HG03457 (cell line): ENCODE data around the gene PHACTR2.
"Not testable (repeated sequence)": the region's sequence is repeated elsewhere in the genome, so short reads cannot be mapped to it uniquely, and the experiment has no call there.

Experiments
- ATAC-seq: cut with Tn5 transposase; IDR thresholded peaks from one replicate; pipeline ENCODE4 v1.9.1; 2021; ENCODE audit warnings: moderate number of reproducible peaks; ENCODE audit not compliant: unreplicated experiment

PHACTR2 gene

GRCh38 chr6:143761074-143761473, 83.3 kb downstream of the PHACTR2 start:
- no peak for ATAC-seq

DNA sequence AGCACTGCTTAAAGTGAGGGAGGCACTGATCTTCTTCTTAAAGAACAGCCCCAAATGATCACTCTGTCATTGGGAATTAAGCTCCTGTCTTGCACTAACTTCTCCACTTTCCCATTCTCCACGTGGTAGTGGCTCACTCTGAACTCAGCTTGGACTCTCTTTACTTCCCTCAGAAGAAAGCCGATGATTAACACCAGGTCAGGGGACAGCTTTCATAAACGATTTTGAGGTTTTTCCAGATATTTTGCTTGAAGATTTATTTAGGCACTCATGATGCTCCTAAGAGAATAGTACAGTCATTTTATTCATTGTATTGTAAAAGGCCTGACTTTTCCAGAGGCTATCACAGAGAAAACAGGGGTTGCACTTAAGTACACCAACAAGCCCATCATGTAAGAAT, 84.4 kb downstream of the PHACTR2 start:
- no peak for ATAC-seq

DNA sequence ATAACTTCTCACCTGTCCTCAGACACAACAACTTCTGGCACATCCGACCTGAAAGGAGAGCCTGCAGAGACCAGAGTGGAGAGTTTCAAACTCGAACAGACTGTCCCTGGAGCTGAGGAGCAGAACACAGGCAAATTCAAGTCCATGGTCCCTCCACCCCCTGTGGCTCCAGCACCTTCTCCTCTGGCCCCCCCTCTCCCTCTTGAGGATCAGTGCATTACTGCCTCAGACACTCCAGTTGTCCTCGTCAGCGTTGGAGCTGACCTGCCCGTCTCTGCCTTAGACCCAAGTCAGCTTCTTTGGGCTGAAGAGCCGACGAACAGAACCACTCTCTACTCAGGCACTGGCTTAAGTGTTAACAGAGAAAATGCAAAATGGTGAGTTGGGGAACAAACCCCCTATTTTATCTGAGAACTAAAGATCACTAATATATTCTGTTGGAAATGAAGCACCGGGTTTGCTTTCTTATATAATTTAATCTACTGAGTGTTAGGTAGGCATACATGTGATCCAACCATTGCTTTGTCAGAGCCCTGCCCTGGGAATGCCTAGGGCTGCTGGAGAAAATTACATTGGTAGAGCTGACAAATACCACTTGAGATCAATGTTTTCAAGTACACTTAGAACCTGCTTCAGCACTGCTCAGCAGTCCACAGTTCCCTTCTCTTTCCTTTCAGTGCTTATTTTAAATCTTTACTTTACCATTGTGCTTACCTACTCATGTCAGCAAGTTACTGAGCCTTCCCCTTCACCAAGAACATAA, 87.8 kb downstream of the PHACTR2 start:
- no peak for ATAC-seq

GRCh38 chr6:143766185-143766553, 88.4 kb downstream of the PHACTR2 start:
- ATAC-seq = no peak

- ATAC-seq = no peak
These were observed 89.7 kb downstream of the PHACTR2 start for GRCh38 chr6:143767433-143767832.

- ATAC-seq = no peak
These were observed 94.6 kb downstream of the PHACTR2 start for GRCh38 chr6:143772116-143773086.

DNA sequence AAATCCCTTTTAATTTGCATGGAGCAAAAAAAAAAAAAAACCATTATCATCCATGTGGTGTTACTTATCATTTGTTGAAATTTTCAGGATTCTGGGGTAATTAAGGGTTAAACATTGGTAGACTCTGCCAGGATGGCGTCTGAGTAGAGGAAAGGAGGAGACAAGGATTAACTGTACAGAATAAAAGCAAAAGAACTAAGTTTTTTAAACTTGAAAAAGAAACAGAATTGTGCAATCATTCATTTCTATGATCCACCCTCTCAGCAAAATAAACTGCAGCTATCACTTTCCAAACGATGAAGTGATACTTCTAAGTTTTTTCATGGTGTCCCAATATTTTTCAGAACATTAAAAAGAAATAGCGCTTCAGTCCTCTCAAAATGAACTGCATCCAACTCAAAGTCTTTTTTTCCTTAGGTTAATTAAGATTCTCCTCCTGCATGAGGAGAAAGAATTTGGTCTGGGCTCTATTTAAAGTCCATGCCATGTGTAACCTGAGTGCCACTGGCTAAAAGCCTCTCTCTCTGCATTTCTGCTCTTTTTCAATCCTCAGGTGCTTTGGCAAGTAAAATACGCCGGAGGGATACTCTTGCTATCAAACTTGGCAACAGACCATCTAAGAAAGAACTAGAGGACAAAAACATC, 95.9 kb downstream of the PHACTR2 start:
- ATAC-seq = no peak

- ATAC-seq = no peak
These were observed 96.6 kb downstream of the PHACTR2 start for GRCh38 chr6:143774347-143774746.

- ATAC-seq = no peak
These were observed 97.6 kb downstream of the PHACTR2 start for GRCh38 chr6:143775336-143775735.

DNA sequence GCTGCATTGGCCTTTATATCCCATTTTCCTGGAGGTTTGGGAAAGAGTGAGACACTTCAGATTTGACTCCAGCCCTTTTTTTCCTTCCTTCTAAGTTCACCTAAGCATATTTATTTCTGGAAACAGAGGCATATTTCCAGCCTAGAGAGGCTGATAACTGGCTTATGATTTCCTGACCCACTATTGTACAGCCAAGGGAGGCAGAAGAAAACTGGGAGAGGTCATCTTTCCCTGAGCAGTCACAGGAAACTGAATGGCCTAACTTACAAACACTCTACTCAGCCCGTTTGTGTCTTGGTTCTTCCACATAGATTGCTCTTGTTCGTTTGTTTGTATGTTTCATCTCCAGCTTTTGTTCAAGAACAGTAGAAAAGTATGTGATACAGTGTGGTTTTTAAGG, 101.2 kb downstream of the PHACTR2 start:
- no peak for ATAC-seq

- no peak for ATAC-seq
These were observed 104.7 kb downstream of the PHACTR2 start for GRCh38 chr6:143782481-143782880.

- no peak for ATAC-seq
These were observed 105.3 kb downstream of the PHACTR2 start for GRCh38 chr6:143783077-143783476.

GRCh38 chr6:143784316-143784715, 106.6 kb downstream of the PHACTR2 start:
- no peak for ATAC-seq

GRCh38 chr6:143786371-143786770, 108.6 kb downstream of the PHACTR2 start:
- not testable (repeated sequence) for ATAC-seq

DNA sequence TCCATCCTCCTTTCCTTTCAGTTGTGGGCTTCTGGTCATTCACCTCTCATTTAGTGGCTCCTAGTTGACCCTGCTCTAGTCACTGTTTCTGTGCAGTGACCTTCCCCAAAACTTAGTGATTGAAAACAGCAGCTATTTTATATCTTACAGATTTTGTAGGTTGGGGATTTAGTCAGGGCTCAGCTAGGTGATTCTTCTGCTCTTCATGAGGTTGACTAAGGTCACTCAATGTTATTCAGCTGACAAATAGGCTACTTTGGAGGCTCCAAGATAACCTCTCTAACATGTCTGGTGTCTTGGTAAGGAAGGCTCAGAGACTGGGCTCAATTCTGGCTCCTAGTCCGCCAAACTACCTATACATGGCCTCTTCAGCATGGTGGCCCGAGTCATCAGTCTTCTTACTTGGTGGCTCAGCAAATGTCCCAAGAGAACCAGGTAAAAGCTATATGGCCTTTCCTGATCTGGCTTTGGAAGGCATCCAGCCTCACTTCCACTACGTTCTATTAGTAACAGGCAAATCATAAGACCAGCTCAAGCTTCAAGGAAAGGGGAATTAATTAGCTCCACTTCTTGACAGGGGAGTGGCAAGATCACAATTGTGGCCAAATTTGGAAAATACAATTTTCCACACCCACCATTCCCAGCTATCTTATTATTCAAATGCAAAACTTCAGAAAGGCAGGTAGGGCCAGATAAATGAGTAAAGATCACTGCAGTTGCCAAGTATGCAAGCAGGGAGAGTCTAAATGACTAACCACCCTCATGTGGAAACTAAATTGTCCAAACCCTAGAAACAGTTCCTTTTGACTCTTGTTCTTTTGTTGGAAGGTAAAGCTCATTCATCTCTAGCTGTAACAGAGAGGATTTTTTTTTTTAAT, 114.9 kb downstream of the PHACTR2 start:
- ATAC-seq = no peak

- no peak for ATAC-seq
These were observed 115.5 kb downstream of the PHACTR2 start for GRCh38 chr6:143793280-143793619.

GRCh38 chr6:143796551-143796950, 118.8 kb downstream of the PHACTR2 start:
- not testable (repeated sequence) for ATAC-seq

DNA sequence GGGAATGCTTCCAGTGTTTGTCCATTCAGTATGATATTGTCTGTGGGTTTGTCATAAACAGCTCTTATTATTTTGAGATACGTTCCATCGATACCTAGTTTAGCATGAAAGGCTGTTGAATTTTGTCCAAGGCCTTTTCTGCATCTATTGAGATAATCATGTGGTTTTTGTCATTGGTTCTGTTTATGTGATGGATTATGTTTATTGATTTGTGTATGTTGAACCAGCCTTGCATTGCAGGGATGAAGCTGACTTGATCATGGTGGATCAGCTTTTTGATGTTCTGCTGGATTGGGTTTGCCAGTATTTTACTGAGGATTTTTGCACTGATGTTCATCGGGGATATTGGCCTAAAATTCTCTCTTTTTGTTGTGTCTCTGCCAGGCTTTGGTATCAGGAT, 120.7 kb downstream of the PHACTR2 start:
- not testable (repeated sequence) for ATAC-seq

DNA sequence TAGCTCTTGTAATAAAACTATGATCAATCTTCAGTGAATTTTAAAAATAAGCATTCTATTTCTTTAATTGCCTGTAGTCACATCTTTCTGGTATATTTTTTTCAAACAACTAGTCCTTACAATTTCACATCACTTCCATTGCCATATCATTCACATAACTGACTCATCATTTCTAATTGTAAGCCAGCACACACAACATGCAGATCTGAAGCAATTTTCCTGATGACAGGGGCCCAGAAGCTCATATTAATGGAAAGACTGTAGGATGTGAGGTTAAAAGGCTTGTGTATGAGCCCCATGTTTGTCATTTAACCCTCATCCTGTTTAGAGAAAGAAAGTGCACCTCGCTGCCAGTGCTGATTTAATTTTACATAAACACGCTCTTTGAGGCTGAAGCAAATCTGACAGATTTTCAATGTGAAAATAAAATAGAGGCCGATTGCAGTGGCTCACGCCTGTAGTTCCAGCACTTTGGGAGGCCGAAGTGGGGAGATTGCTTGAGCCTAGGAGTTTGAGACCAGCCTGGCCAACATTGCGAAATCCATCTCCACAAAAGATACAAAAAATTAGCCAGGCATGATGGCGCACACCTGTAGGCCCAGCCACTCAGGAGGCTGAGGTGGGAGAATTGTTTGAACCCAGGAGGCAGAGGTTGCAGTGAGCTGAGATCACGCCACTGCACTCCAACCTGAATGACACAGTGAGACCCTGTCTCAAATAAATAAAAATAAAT, 125.2 kb downstream of the PHACTR2 start:
- no peak for ATAC-seq
